Esophagus squamous epithelium (tissue), 5 donors: ENCODE data around the gene PLOD2. TPM values are rescaled to one million over a fixed set of nuclear protein-coding genes. Genes with fewer than 3 reads are reported as not detected.

ENCODE experiments used
- DNase-seq: peaks from one replicate; lab custom pipeline; 2025; lab: John Stamatoyannopoulos, UW
- H3K27ac ChIP-seq, 4 donors: fragments of 200-600 bp; sonication (generic); one replicate each; pipeline ENCODE4 v1.5.1; 2016 to 2019; ENCODE audit warnings: mild to moderate bottlenecking in 1 of 4
- H3K27me3 ChIP-seq, 4 donors: fragments of 200-600 bp; sonication (generic); 1 replicate in 3 of 4; 2 replicates in 1 of 4; pipeline versions ENCODE4 v1.5.1 to v1.6.0; 2017 to 2021; ENCODE audit warnings: antibody characterized with exemption in 1 of 4
- H3K36me3 ChIP-seq, 3 donors: fragments of 200-600 bp; sonication (generic); one replicate each; pipeline ENCODE4 v1.5.1; 2016 to 2019
- H3K4me1 ChIP-seq, 3 donors: fragments of 200-600 bp; sonication (generic); one replicate each; pipeline ENCODE4 v1.5.1; 2017 to 2019
- H3K4me3 ChIP-seq, 4 donors: fragments of 200-600 bp; sonication (generic); 1 replicate in 3 of 4; 2 replicates in 1 of 4; pipeline ENCODE4 v1.5.1; 2016 to 2019; ENCODE audit warnings: mild to moderate bottlenecking in 2 of 4, moderate library complexity in 1 of 4
- H3K9me3 ChIP-seq, 3 donors: fragments of 200-600 bp; sonication (generic); one replicate each; pipeline ENCODE4 v1.5.1; 2016 to 2019
- CTCF ChIP-seq, 6 experiments: fragments of 450-650 bp in 4 of 6; fragments of 200-600 bp in 2 of 6; sonication (generic) in 2 of 6; IDR thresholded peaks; one replicate each; pipeline ENCODE4 v1.5.1; 2016 to 2019; ENCODE audit warnings: antibody characterized with exemption in 6 of 6, mild to moderate bottlenecking in 4 of 6, moderate library complexity in 4 of 6
- POLR2A ChIP-seq, 4 donors: fragments of 450-650 bp; IDR thresholded peaks; one replicate each; pipeline ENCODE4 v1.6.1; 2017; ENCODE audit warnings: antibody characterized with exemption in 4 of 4, mild to moderate bottlenecking in 4 of 4, moderate library complexity in 3 of 4
- whole genome bisulfite sequencing, 2 donors: methylation state at CpG; one replicate each; pipeline ENCODE4 v1.1.5; 2018; 5-methylcytosine and 5-hydroxymethylcytosine counted together
- intact Hi-C: fragments of 100-400 bp; cut with DNase I; formaldehyde crosslinking; loops from one replicate; pipeline ENCODE4 v1.15.0; 2022
- total RNA-seq, 4 donors: library from RNA; depleted of rRNA; stranded (reverse); fragments of >200 nt; gene quantifications; one replicate each; pipeline ENCODE4 v1.1.0, GENCODE V29; 2016
- donor health status: DM: yes; HTN: yes; CAD: no.

The PLOD2 gene
- total RNA-seq, 4 donors from 2014 or later = 13.3 to 29.1 (median 23.2) TPM

GRCh38 chr3:146052791-146053310 lies 108.1 kb downstream of the PLOD2 start:
- WGBS, 2 donors = 87 to 90% methylated on average over 6 of the region's 6 CpGs
- Histone ChIP-seq H3K27me3 (no peaks in the 10 kb centered on the region), H3K4me3 (no peak overlapping the region), H3K27ac (no peak overlapping the region), H3K36me3 (no peaks in the 10 kb centered on the region), H3K4me1 (no peaks in the 10 kb centered on the region), H3K9me3 (no peaks in the 10 kb centered on the region)
- intact Hi-C loops = loop anchor here (10.0 kb wide), 1 partner anchor 282 kb away; no protein-coding TSS in a partner anchor
- no peak for DNase-seq
- TF ChIP-seq CTCF (IDR thresholded peaks at IDR 0.05) = no peak
- no peak for TF ChIP-seq POLR2A (IDR thresholded peaks at IDR 0.05)

- no peaks in the 10 kb centered on the region for H3K36me3 ChIP-seq
- no peak overlapping the region for H3K27ac ChIP-seq
- H3K27me3 ChIP-seq = no peaks in the 10 kb centered on the region
- TF ChIP-seq POLR2A (IDR thresholded peaks at IDR 0.05) = no peak
- no peak for TF ChIP-seq CTCF (IDR thresholded peaks at IDR 0.05)
- intact Hi-C loops = loop anchor here (10.0 kb wide), 1 partner anchor 283 kb away; no protein-coding TSS in a partner anchor
- WGBS, 2 donors = 71 to 80% methylated on average over 2 of the region's 2 CpGs
- no peak overlapping the region for H3K4me3 ChIP-seq
- H3K4me1 ChIP-seq = no peaks in the 10 kb centered on the region
- DNase-seq = no peak
- no peaks in the 10 kb centered on the region for H3K9me3 ChIP-seq
Observed at GRCh38 chr3:146052056-146052790, 108.8 kb downstream of the PLOD2 start.

- intact Hi-C loops = loop anchor here (10.0 kb wide), 1 partner anchor 284 kb away; no protein-coding TSS in a partner anchor
- TF ChIP-seq CTCF (IDR thresholded peaks at IDR 0.05) = no peak
- no peak for TF ChIP-seq POLR2A (IDR thresholded peaks at IDR 0.05)
- H3K36me3 ChIP-seq = no peaks in the 10 kb centered on the region
- no peaks in the 10 kb centered on the region for H3K4me1 ChIP-seq
- no peaks in the 10 kb centered on the region for H3K9me3 ChIP-seq
- H3K27me3 ChIP-seq = no peaks in the 10 kb centered on the region
- no peak overlapping the region for H3K4me3 ChIP-seq
- 63 to 69% methylated on average over 5 of the region's 5 CpGs for WGBS, 2 donors
- no peak for DNase-seq
- H3K27ac ChIP-seq = no peak overlapping the region
Observed at GRCh38 chr3:146050691-146051090, 110.3 kb downstream of the PLOD2 start.

GRCh38 chr3:146047485-146047884 lies 113.5 kb downstream of the PLOD2 start:
- no peak for DNase-seq
- intact Hi-C loops = no loop called here
- no peaks in the 10 kb centered on the region for H3K27me3 ChIP-seq
- TF ChIP-seq CTCF (IDR thresholded peaks at IDR 0.05) (no peak), POLR2A (IDR thresholded peaks at IDR 0.05) (no peak)
- WGBS, 2 donors = 90 to 100% methylated on average over 1 of the region's 1 CpG
- no peak overlapping the region for H3K4me3 ChIP-seq
- no peak overlapping the region for H3K27ac ChIP-seq
- H3K9me3 ChIP-seq = no peaks in the 10 kb centered on the region
- H3K36me3 ChIP-seq = no peaks in the 10 kb centered on the region
- H3K4me1 ChIP-seq = no peaks in the 10 kb centered on the region

- no peak for DNase-seq
- Histone ChIP-seq H3K27me3 (no peaks in the 10 kb centered on the region), H3K27ac (no peak overlapping the region), H3K4me1 (no peaks in the 10 kb centered on the region), H3K36me3 (no peaks in the 10 kb centered on the region), H3K4me3 (no peak overlapping the region), H3K9me3 (no peaks in the 10 kb centered on the region)
- intact Hi-C loops = no loop called here
- TF ChIP-seq CTCF (IDR thresholded peaks at IDR 0.05) = no peak
Observed at GRCh38 chr3:146044046-146044445, 116.9 kb downstream of the PLOD2 start.
